Liver (tissue), 3 donors: Measurements from ENCODE around the gene LIPH.

Source experiments
- CTCF ChIP-seq: fragments of 150-350 bp; IDR thresholded peaks from 2 replicates; pipeline ENCODE4 v1.5.1; 2017; ENCODE audit warnings: improper control_type of control experiment, low read depth, low read length; ENCODE audit not compliant: missing input control
- GABPA ChIP-seq, 2 donors: IDR thresholded peaks in 1 of 2; conservative IDR thresholded peaks in 1 of 2; 2 replicates each; pipeline ENCODE4 v1.6.1; 2016; ENCODE audit warnings: antibody characterized with exemption in 2 of 2, mild to moderate bottlenecking in 1 of 2, moderate library complexity in 1 of 2
- MAX ChIP-seq: IDR thresholded peaks from 2 replicates; pipeline ENCODE4 v1.6.1; 2016; ENCODE audit warnings: antibody characterized with exemption
- RAD21 ChIP-seq, 2 donors: IDR thresholded peaks; 2 replicates each; pipeline ENCODE4 v1.6.1; 2016; ENCODE audit warnings: antibody characterized with exemption in 2 of 2, mild to moderate bottlenecking in 2 of 2
- donor health status: healthy.
- donor health status: healthy.

- no peak for TF ChIP-seq CTCF
- TF ChIP-seq RAD21 (IDR thresholded peaks at IDR 0.05), result no peak
- no peak for TF ChIP-seq GABPA (IDR thresholded peaks at IDR 0.05 in 1 of 2, conservative IDR thresholded peaks at IDR 0.05 in 1 of 2)
- TF ChIP-seq MAX, result no peak
These were observed 34.3 kb upstream of the LIPH start for GRCh38 chr3:185586686-185587039.
